ENCODE data around the gene CTBP1. TPM values are rescaled to one million over a fixed set of nuclear protein-coding genes. Genes with fewer than 3 reads are reported as not detected.
A peak's percentile ranks its signal among the peaks of the same experiment; 100 is the strongest.

The CTBP1 gene
- total RNA-seq, 1 experiment from 2014 or later: 210 TPM

DNA sequence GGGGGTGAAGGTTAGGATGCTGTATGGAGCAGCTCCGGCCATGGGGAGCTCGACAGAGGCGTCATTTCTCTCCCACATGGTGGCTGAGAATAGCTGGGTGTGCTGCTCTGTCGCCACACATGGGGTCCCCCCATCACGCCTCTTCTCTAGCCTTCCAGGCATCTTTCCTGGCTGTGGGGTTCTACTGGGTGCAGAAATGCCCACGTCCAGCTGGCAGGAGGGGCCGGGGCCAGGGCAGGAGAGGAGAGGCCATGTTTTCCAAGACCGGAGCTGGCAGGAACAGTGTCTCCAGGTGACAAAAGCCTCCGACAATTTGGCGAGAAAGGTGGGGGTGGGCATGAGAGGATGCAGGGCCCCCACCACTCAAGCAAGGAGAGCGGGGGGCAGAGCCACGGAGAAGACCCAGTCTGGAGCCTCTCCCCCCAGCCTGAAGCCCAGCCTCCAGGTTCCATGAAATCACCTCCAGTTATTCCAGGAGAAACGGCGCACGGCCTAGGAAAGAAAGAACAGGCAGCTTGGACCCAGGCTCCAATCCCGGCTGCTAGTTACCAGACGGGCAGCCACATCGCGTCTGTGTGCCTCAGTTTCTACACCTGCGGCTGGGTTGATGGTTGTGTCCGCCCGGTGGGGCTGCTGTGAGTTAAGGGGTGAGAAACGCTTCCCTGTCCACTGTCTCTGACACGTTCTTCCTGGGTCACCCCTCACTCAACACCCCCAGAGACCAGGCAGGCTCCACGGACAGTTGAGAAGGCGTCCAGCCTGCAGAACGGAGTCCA is 49.2 kb downstream of the CTBP1 start:
- no peak for DNase-seq (ENCODE audit: low read depth)

DNA sequence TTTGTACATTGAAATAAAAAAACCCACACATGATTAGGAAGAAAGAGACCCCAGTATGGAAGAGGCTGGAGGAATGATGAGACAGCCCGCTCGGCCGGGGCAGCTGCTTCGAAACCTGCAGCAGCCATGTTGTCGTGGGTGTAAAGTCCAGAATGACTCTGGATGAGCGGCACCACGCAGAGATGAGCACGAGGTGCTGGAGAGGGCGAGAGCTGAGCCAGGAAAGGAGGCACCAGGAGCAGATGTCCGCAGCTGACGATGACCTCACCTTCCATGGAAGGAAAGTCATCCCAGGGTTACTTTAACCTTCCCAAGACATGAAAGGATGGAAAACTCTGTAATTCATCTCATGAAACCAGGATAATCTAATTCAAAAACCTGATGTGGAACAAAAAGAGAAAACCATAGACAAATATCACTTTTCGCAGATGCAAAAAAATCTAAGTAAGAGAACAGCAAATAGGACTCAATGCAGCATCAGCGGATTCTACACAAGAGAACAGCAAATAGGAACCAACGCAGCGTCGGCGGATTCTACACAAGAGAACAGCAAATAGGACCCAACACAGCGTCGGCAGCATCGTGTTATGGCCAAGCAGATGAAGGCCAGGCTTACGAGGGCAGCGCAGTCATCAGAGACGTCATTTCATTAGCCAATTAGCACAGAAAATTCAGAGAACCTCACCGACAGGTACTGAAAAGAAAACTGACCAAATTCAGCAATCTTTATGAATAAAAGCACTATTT is 50.7 kb downstream of the CTBP1 start:
- DNase-seq (ENCODE audit: low read depth): peak; percentile 62

DNA sequence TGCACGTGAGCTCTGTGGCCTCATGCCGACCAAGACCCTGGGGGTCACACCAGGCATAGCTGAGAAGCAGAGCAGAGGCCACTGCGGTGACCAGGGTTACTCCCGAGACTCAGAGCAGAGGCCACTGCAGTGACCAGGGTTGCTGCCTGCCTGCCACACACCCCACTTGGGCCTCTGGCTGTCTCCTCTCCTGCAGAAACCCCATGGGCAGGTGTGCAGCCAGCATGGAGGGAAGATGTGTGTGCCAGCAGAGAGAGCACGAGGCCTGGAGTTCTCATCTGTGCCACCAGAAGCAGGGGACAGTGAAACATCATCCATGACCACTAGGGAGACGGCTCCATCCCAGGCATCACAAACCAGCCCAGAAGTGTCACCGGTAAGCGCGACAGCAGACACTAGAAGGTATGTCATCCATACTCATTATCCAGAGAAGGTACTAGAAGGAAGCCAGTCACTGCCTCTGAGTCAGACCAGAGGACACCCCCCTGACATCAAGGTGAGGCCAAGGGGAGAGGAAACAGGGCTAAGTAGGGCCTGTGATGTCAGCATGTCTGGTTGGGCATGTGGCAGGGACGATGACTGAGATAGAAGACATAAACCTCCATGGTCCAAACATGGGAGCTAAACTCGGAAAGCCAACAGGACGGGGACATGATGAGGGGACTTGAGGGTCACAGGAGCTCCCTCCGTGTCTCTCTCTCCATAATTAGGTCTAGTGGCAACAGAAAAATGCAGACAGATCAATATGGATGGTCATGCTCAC is 52.3 kb downstream of the CTBP1 start:
- DNase-seq (ENCODE audit: low read depth): no peak

DNA sequence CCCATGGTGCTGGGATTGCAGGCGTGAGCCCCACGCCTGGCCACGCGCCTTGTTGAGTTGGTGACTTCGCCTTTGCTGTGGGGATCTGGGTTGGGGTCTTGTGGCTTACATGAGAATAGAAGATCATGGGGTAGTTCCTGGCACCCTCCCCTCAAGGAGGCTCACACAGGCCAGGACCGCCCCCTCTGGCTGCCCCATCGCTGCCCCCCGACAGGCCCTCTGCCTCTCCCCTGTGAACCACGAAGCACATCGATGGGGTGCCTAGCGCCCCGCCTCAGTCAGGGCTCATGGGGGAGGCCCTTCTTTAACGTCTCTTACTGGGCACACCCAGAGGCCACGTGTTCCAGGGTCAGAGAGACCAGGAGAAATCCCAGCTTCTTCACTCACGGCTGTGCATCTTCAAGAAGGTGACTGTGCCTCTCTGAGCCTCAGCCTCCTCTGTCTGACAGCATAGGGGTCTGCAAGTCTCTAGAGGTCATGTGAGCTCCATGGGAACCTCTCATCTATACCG is 53.0 kb downstream of the CTBP1 start:
- no peak for DNase-seq (ENCODE audit: low read depth)

DNA sequence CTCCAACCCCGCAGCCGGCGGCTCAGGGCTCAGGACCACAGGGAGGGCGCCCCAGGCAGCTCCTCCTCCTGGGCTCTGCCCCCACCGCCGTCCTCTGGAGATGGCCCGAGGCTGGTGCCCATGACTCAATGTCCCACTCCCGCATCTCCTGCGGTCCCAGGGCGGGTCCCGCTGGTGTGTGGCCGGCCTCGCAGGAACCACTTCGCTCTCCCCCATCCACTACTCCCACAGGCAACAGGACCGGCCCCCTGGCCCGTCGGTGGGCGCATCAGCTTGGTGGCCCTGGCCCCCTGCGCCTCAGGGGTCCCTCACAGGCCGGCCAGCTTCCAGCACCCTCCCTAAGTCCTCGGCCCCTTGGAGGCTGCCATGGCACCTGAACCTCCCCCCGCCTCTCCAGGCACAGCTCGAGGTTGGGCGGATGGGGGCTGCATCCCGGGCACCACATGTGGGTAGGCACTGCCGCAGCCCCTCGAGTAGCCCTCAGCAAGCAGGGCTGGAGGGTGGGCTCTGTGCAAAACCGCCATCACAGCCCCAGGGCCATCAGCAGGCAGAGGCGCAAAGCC is 53.7 kb downstream of the CTBP1 start:
- no peak for DNase-seq (ENCODE audit: low read depth)

DNA sequence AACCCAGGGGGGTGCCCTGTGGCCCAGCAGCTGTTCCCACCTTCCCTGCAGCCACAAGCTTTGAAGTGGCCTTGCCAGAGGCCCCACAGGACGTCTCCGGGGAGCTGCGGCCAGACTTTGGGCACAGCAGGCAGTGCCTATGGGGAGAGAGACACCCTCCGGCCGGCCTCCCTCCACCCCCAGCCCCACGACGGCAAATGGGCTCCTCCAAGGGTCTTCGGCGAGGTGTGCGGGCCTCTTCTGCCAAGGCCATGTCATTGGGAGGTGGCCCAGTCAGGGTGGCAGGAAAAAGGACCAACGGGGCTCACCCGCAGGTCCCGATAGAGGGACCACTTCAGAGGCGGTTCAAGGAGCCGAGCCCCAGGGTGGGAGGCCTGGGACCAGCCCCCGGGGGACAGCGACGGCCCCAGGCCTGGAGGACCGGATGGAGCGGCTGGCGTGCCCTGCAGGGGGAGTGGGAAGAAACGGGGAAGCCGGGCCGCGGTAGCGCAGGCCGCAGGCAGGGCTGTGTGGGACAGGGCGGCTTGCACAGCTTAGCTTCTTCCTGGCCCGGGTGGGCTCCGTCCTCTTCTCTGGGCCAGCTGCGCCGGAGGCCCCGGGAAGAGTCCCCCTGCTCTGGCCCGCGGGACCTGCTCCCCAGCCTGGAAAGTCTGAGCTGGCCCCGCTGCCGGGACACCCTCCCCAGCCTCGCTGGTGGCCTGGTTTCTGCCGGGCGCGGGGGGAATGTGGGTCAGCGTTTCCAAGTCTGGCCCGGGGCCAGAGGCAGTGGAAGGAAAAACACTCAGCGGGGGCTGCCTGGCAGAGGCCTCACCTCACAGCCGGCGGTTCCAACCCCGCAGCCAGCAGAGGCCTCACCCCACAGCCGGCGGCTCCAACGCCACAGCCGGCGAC is 54.7 kb downstream of the CTBP1 start:
- DNase-seq (ENCODE audit: low read depth): no peak

DNA sequence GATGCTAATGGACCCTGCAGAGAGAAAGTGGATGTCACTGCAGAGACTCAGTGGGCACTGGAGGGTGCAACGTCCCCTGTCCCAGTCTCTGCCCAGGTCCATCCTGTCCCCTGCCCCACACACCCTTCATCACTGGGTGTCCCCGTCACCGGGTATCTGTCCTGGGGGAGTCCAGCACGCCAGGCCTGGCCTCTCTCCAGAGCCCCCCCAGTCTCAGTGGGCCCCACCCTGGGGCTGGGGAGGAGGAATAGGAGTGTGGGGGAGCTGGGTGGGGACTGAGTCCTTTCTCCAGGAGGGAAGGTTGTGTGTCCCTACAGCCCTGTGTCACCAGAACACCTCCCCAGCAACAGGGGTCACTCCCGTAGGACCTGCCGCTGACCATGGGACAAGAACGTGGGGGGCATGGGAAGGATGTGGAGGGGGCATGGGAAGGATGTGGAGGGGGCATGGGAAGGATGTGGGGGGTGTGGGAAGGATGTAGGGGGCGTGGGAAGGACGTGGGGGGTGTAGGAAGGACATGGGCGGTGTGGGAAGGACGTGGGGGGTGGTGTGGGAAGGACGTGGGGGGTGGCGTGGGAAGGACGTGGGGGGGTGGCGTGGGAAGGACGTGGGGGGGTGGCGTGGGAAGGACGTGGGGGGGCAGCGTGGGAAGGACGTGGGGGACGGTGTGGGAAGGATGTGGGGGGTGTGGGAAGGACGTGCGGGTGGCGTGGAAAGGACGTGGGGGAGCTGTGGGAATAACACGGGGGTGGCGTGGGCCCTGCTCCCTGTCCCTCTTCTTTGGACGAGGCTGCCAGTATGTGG is 55.5 kb downstream of the CTBP1 start:
- DNase-seq (ENCODE audit: low read depth): no peak

DNA sequence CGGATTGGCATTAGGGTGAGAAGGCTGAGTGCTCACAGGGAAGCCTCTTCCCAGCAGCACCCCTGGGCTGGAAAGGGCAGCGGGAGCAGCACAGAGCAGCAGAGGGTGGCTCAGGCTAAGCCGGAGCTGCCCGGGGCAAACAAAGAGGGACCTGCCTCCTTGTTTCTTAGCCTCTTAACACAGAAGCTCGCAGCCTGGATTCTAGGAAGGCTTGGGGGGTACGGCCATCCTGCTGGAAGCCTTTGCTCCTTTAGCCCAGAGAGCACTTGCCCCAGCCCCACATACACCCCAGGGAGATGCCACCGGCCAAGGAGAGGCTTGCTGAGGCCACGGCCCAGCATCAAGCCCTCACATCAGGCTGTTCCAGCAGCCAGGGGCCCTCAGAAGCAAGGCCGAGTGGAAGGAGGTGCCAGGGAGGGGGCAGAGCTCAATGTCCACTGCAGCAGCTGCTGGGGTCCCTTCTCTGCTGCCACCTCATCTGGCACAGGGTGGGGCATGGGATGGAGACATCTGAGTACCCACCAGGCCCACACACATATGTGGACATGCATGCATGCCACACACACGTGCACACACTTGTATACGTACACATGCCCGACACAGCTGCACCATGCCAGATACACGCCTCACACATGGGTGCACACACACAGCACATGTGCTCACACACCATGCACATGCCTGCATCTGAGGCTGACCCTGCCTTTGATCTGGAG is 56.3 kb downstream of the CTBP1 start:
- peak; percentile 50 for DNase-seq (ENCODE audit: low read depth)

DNA sequence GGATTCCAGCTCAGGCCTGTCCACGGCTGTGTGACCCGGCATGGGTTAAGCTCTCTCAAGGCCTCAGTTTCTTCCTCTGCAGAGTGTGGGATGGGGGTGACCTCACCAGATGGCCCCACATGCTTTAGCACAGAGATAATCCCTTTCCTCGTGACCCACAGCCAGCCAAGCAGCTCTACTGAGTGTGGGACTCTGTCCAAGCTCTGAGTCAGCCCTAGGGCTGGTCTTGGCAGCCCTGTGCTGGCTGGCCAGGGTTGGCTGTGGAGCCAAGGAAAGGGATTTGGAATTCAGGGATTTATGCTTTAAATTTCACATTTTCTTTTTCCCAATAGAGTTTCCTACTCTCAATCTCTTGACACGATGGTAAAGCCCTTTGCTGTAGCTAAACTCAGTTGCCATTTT is 56.8 kb downstream of the CTBP1 start:
- peak; percentile 96 for DNase-seq (ENCODE audit: low read depth)

DNA sequence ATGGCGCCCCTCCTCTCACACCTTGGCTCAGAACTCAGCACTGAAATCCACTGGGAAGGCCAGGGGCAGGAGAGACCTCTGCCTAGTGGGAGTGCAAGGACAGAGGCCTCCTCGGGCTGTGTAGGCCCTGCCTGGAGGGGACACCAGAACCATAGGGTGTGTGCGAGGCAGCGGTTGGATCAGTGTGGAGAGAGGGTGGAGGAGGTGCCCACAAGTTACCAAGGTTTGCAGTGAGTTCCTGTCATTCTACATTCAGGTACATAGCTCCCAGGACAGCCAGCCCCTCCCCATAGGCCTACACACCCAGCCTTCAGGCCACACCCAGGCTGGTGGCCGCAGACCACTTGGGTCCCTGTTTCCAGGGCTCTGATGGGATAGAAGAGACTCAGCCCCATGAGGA is 57.3 kb downstream of the CTBP1 start:
- DNase-seq (ENCODE audit: low read depth): no peak

DNA sequence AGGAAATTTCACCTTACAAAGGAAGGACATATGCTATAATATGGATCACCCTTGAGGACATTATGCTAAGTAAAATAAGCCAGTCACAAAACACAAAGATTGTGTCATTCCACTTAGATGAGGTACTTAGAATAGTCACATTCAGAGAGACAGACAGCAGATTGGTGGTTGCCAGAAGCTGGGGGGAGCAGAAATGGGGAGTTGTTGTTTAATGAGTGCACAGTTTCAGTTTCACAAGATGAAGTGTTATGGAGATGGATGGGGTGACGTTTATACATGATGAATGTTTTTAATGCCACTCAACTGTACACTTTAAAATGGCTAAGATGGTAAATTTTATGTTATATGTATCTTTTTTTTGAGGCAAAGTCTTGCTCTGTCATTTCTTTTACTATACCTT is 61.7 kb downstream of the CTBP1 start:
- no peak for DNase-seq (ENCODE audit: low read depth)

DNA sequence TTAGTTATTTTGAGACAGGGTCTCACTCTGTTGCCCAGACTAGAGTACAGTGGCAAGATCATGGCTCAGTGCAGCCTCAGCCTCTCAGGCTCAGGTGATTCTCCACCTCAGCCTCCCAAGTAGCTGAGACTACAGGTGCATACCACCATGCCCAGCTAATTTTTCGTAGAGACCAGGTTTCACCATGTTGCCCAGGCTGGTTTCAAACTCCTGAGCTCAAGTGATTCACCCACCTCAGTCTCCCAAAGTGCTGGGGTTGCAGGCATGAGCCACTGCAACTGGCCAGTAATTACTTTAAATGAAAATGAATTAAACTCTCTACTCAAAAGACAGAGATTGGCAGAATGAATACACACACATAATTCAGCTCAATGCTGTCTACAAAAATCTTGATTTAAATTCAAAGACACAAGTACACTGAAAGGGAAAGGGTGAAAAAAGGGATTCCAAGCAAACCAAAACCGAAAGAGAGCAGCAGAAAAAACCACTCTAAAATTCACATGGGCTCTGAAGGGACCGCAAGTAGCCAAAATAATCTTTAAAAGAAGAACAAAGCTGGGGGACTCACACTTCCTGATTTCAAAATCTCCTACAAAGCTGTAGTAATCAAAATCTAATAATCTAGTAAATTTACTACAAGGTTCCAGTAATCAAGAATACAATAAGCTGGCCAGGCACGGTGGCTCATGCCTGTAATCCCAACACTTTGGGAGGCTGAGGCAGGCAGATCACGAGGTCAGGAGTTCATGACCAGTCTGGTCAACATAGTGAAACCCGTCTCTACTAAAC is 64.8 kb downstream of the CTBP1 start:
- no peak for DNase-seq (ENCODE audit: low read depth)

DNA sequence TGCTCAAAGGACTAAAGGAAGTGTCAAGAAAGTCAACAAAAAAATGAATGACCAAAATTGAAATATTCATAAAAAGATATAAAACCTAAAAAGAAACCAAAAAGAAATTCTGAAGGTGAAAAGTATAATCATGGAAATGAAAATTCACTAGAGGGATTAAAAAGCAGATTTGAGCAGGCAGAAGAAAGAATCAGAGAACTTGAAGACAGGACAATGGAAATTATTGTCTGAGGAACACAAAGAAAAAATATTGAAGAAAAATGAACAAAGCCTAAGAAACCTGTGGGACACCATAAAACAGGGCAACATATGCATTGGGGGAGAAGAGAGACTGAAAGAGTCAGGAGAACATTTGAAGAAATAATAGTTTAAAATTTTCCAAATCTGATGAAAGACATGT is 66.6 kb downstream of the CTBP1 start:
- no peak for DNase-seq (ENCODE audit: low read depth)

DNA sequence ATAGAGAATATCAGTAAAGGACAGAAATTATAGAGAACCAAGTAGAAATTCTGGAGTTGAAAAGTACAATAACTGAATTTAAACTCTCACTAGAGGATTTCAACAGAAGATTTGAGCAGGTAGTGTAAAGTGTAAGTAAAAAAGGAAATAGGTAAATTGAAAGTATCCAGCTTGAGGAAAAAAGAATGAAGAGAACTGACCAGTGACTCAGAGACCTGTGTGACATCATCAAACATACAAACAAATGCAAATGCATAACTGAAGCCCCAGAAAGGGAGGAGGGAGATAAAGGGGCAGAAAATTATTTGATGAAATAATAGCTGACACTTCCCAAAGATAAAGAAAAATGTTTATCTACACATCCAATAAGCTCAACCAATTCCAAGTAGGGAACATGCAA is 68.3 kb downstream of the CTBP1 start:
- no peak for DNase-seq (ENCODE audit: low read depth)

DNA sequence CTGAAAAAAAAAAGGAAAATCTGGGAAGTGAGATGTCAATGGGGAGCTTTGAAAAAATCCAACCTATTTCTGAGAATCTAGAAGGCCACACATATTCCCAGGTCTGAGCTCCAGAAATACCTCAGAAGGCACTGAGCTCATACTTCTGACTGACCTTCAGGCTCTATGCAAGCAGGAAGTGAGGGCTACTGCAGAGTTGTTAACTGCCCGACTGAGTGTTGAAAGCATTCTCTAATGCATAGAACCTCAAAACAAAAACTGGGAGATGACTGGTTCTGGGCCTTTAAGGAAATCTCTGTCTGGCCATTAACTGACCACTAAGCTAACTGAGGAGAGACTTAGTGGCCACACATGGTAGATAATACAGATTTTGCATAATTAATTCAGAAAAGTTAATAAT is 69.0 kb downstream of the CTBP1 start:
- no peak for DNase-seq (ENCODE audit: low read depth)

DNA sequence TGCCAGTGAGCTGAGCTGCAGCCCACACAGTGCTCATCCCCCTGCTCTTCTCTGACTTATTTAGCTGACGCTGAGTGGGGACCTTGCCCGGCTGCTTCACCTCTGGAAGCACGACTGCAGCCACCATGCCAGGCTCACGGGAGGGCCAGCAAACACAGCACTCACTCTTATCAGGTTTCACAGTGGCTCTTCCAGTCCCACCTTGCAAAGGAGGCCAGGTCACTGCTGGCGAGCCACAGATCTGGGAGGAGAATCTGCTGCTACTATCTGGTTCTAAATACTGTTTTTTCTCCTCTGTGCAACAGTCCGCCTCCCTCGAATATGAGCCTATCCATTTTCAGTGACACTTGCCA is 69.9 kb downstream of the CTBP1 start:
- no peak for DNase-seq (ENCODE audit: low read depth)

DNA sequence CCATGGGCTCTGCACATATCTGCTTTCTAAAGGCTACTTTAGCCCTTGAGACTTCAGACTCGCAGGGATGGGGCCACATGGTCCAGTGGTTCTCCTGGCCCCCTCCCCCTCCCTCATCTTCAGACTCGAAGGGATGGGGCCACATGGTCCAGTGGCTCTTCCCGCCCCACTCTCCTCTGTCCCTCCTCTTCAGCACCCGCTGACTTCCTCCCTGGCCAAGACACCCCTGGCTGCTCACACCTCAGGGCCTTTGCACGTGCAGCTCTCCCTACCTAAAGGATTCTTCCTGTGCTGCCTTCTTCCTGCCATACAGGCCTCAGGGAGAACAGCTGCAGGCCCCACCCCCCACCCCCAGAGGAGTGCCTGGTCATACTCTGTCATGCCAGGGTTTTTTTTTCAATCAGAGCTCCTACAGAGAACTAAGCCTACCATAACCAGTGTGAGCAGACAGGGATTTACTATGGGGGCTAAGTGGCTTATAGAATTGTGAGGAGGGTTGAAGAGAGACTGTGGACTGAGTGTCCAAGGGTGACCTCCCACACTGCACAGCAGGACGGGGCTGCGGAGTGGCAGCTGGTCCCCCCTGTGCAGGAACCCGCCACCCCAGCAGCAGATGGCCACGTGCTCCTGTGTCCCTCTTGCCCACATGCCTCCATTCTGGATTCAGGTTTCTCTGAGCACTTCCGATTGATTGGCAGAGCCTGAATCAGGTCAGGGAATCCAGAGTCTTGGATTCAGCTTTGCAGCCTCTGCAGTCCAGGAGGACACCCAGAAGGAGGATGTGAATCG is 70.4 kb downstream of the CTBP1 start:
- peak; percentile 64 for DNase-seq (ENCODE audit: low read depth)
